Left lung (tissue), 10 donors: ENCODE measurements around the gene VPS13A. TPM values are rescaled to one million over a fixed set of nuclear protein-coding genes. Genes with fewer than 3 reads are reported as not detected.

Experiments used
- ATAC-seq: fragments of 200-7000 bp; cut with Tn5 transposase; one replicate; pipeline ENCODE4 v1.9.1; 2020; ENCODE audit warnings: moderate library complexity
- DNase-seq, 4 donors: peaks; one replicate each; pipeline ENCODE4 v3.0.0-alpha.2; 2013 to 2020
- H3K27ac ChIP-seq, 2 donors: fragments of 200-600 bp; sonication (generic) in 1 of 2; one replicate each; pipeline versions ENCODE4 v1.5.0 to v1.8.0; 2020 to 2021
- H3K27me3 ChIP-seq, 2 donors: fragments of 200-600 bp; sonication (generic) in 1 of 2; one replicate each; pipeline versions ENCODE4 v1.5.0 to v1.8.0; 2020 to 2021
- H3K36me3 ChIP-seq, 2 donors: fragments of 200-600 bp; sonication (generic) in 1 of 2; one replicate each; pipeline versions ENCODE4 v1.5.0 to v1.8.0; 2020 to 2021
- H3K4me1 ChIP-seq, 2 donors: fragments of 200-600 bp; one replicate each; pipeline ENCODE4 v1.8.0; 2021
- H3K4me3 ChIP-seq, 2 donors: fragments of 200-600 bp; sonication (generic) in 1 of 2; one replicate each; pipeline versions ENCODE4 v1.5.0 to v1.8.0; 2020 to 2021; ENCODE audit warnings: mild to moderate bottlenecking in 1 of 2
- H3K9me3 ChIP-seq, 2 donors: fragments of 200-600 bp; sonication (generic) in 1 of 2; one replicate each; pipeline versions ENCODE4 v1.5.0 to v1.8.0; 2020 to 2021
- CTCF ChIP-seq, 2 donors: fragments of 200-600 bp; sonication (generic) in 1 of 2; IDR thresholded peaks; one replicate each; pipeline versions ENCODE4 v1.5.0 to v1.8.0; 2021; ENCODE audit warnings: antibody characterized with exemption in 2 of 2
- intact Hi-C, 2 donors: fragments of 100-400 bp; cut with DNase I; formaldehyde crosslinking; loops; one replicate each; pipeline versions ENCODE4 v1.11.2 to v1.14.2; 2022
- polyA plus RNA-seq, 6 donors: library from polyadenylated mRNA; unstranded; fragments of 120-200 nt; gene quantifications; one replicate each; pipeline ENCODE4 v1.2.1, GENCODE V29; 2013; ENCODE audit not compliant: insufficient read length in 6 of 6
- total RNA-seq, 2 donors: library from RNA; stranded (reverse); fragmentation: NEBNext Ultra II Directional; extraction: Animal tissue kit (Norgen Biotek cat#: 25700); gene quantifications; one replicate each; pipeline ENCODE4 v1.2.1, GENCODE V29; 2021
- donor health status: DM: no; HTN: yes; CAD: no.
- donor health status: DM: no; HTN: no; CAD: no.

The VPS13A gene
- total and polyA plus RNA-seq, 8 donors: 19.7 to 36.1 (median 28.7) TPM

- no peak for TF ChIP-seq CTCF (IDR thresholded peaks at IDR 0.05)
- Histone ChIP-seq H3K27ac (no peak overlapping the region), H3K27me3 (no peaks in the 10 kb centered on the region), H3K9me3 (no peaks in the 10 kb centered on the region), H3K4me1 (peaks cover 0 to 16% of the 10 kb centered on the region in 2 donors), H3K36me3 (no peaks in the 10 kb centered on the region), H3K4me3 (no peak overlapping the region)
- ATAC-seq (no peak), DNase-seq (no peak)
- intact Hi-C loops: no loop called here
These were observed 2.7 kb downstream of the VPS13A start for GRCh38 chr9:77180056-77180455.

- no peaks in the 10 kb centered on the region for H3K36me3 ChIP-seq
These were observed 6.2 kb downstream of the VPS13A start for GRCh38 chr9:77183581-77183980.

GRCh38 chr9:77188242-77188641 lies 10.9 kb downstream of the VPS13A start:
- intact Hi-C loops: no loop called here
- H3K36me3 ChIP-seq: no peaks in the 10 kb centered on the region
- H3K9me3 ChIP-seq: no peaks in the 10 kb centered on the region
- no peak for TF ChIP-seq CTCF (IDR thresholded peaks at IDR 0.05)
- DNase-seq (no peak), ATAC-seq (no peak)
- no peaks in the 10 kb centered on the region for H3K27me3 ChIP-seq
- H3K4me3 ChIP-seq: no peak overlapping the region
- H3K27ac ChIP-seq: no peak overlapping the region
- H3K4me1 ChIP-seq: no peaks in the 10 kb centered on the region

More at GRCh38 chr9:77183581-77183980, 6.2 kb downstream of the VPS13A start:
- Histone ChIP-seq H3K4me1 (peaks cover 0 to 9% of the 10 kb centered on the region in 2 donors), H3K4me3 (no peak overlapping the region), H3K9me3 (no peaks in the 10 kb centered on the region), H3K27ac (no peak overlapping the region), H3K27me3 (no peaks in the 10 kb centered on the region)
- TF ChIP-seq CTCF (IDR thresholded peaks at IDR 0.05): no peak
- intact Hi-C loops: no loop called here
- DNase-seq (no peak), ATAC-seq (no peak)

GRCh38 chr9:77194423-77194822 lies 17.1 kb downstream of the VPS13A start:
- Histone ChIP-seq H3K36me3 (no peaks in the 10 kb centered on the region), H3K27ac (no peak overlapping the region), H3K27me3 (no peaks in the 10 kb centered on the region), H3K9me3 (no peaks in the 10 kb centered on the region), H3K4me3 (no peak overlapping the region), H3K4me1 (no peaks in the 10 kb centered on the region)
- DNase-seq (no peak), ATAC-seq (no peak)
- no peak for TF ChIP-seq CTCF (IDR thresholded peaks at IDR 0.05)
- intact Hi-C loops: no loop called here

- intact Hi-C loops: no loop called here
- no peaks in the 10 kb centered on the region for H3K9me3 ChIP-seq
- no peak for TF ChIP-seq CTCF (IDR thresholded peaks at IDR 0.05)
- H3K4me3 ChIP-seq: no peak overlapping the region
- DNase-seq (no peak), ATAC-seq (no peak)
- peaks cover 0 to 29% of the 10 kb centered on the region in 2 donors for H3K36me3 ChIP-seq
- no peaks in the 10 kb centered on the region for H3K27me3 ChIP-seq
- no peak overlapping the region for H3K27ac ChIP-seq
- no peaks in the 10 kb centered on the region for H3K4me1 ChIP-seq
These were observed 32.8 kb downstream of the VPS13A start for GRCh38 chr9:77210116-77210515.
